SK-N-SH (cell line): ENCODE results near the gene RAB33A. TPM values are rescaled to one million over a fixed set of nuclear protein-coding genes. Genes with fewer than 3 reads are reported as not detected.

ENCODE experiments used
- CTCF ChIA-PET: fragments of 300-600, 350-600 bp; formaldehyde crosslinking; extraction: SDS; loops from one replicate; lab custom pipeline; 2021; lab: Yijun Ruan, JAX
- POLR2A ChIA-PET: fragments of 350-600 bp; sonication (Branson Sonifier 250); formaldehyde crosslinking; extraction: SDS; loops from one replicate; lab custom pipeline; 2020; ENCODE audit warnings: antibody characterized with exemption, inconsistent platforms; lab: Yijun Ruan, JAX
- DNase-seq: peaks from one replicate; pipeline ENCODE4 v3.0.0; 2012
- H2AFZ ChIP-seq: fragments of 200-600 bp; sonication (generic); 2 replicates; pipeline ENCODE4 v1.8.1; 2016; ENCODE audit warnings: antibody characterized with exemption, mild to moderate bottlenecking, low read depth
- H3F3A ChIP-seq: fragments of 200-600 bp; sonication (generic); replicated peaks from 2 replicates; pipeline ENCODE3; 2016; ENCODE audit warnings: antibody characterized with exemption, mild to moderate bottlenecking; ENCODE audit not compliant: insufficient read depth
- H3K27ac ChIP-seq, 2 experiments: fragments of 200-500 bp in 1 of 2; fragments of 200-600 bp in 1 of 2; sonication (Bioruptor generic) in 1 of 2; sonication (generic), shearing (Covaris generic) in 1 of 2; 2 replicates each; pipeline versions ENCODE4 v1.5.1 to v1.6.1; 2014 to 2016; ENCODE audit warnings: low read depth in 2 of 2, inconsistent platforms in 1 of 2, low read length in 1 of 2, mild to moderate bottlenecking in 1 of 2, mixed read lengths in 1 of 2
- H3K27me3 ChIP-seq: fragments of 200-600 bp; sonication (generic), shearing (Covaris generic); 2 replicates; pipeline ENCODE4 v1.6.1; 2016; ENCODE audit warnings: mixed run types; ENCODE audit not compliant: insufficient read depth
- H3K36me3 ChIP-seq, 2 experiments: fragments of 200-500 bp in 1 of 2; fragments of 200-600 bp in 1 of 2; sonication (Bioruptor generic) in 1 of 2; sonication (generic) in 1 of 2; replicated peaks in 1 of 2; 2 replicates each; pipeline versions ENCODE3 to v1.5.1; 2014 to 2016; ENCODE audit warnings: low read length in 1 of 2, mild to moderate bottlenecking in 1 of 2; ENCODE audit not compliant: insufficient read depth in 2 of 2, control insufficient read depth in 1 of 2
- H3K4me1 ChIP-seq, 2 experiments: fragments of 200-500 bp in 1 of 2; fragments of 200-600 bp in 1 of 2; sonication (Bioruptor generic) in 1 of 2; sonication (generic), shearing (Covaris generic) in 1 of 2; 2 replicates each; pipeline versions ENCODE4 v1.5.1 to v1.6.1; 2014 to 2016; ENCODE audit warnings: low read depth in 1 of 2, low read length in 1 of 2, mixed run types in 1 of 2; ENCODE audit not compliant: insufficient read depth in 2 of 2, control insufficient read depth in 1 of 2
- H3K4me2 ChIP-seq: fragments of 200-600 bp; sonication (generic), shearing (Covaris generic); 2 replicates; pipeline ENCODE4 v1.6.1; 2017; ENCODE audit warnings: mixed run types
- H3K4me3 ChIP-seq, 2 experiments: fragments of 200-500 bp in 1 of 2; fragments of 200-600 bp in 1 of 2; sonication (Bioruptor generic) in 1 of 2; sonication (generic), shearing (Covaris generic) in 1 of 2; 2 replicates each; pipeline versions ENCODE4 v1.5.1 to v1.8.1; 2014 to 2016; ENCODE audit warnings: low read depth in 2 of 2, inconsistent platforms in 1 of 2, low read length in 1 of 2, mild to moderate bottlenecking in 1 of 2, mixed read lengths in 1 of 2, moderate library complexity in 1 of 2
- H3K79me2 ChIP-seq: fragments of 200-600 bp; sonication (generic); 2 replicates; pipeline ENCODE4 v1.8.1; 2017; ENCODE audit warnings: mild to moderate bottlenecking; ENCODE audit not compliant: insufficient read depth
- H3K9ac ChIP-seq: fragments of 200-600 bp; sonication (generic); 2 replicates; pipeline ENCODE4 v1.6.1; 2017; ENCODE audit warnings: mixed run types
- H3K9me2 ChIP-seq: fragments of 200-600 bp; sonication (generic); 2 replicates; pipeline ENCODE4 v1.6.1; 2017; ENCODE audit warnings: mixed run types
- H3K9me3 ChIP-seq: fragments of 200-600 bp; sonication (generic); 2 replicates; pipeline ENCODE4 v1.6.1; 2017; ENCODE audit warnings: mixed run types, mild to moderate bottlenecking, moderate library complexity
- H4K20me1 ChIP-seq: fragments of 200-600 bp; sonication (generic); 2 replicates; pipeline ENCODE4 v1.6.1; 2017; ENCODE audit warnings: mild to moderate bottlenecking, mixed run types; ENCODE audit not compliant: insufficient read depth
- ELF1 ChIP-seq: IDR thresholded peaks from 2 replicates; pipeline ENCODE4 v1.4.0; 2012
- FOXM1 ChIP-seq: IDR thresholded peaks from 2 replicates; pipeline ENCODE4 v1.4.0; 2012; ENCODE audit warnings: low read depth, mild to moderate bottlenecking
- MEF2A ChIP-seq: IDR thresholded peaks from 2 replicates; pipeline ENCODE4 v1.4.0; 2012; ENCODE audit warnings: low read depth, borderline replicate concordance
- MXI1 ChIP-seq: IDR thresholded peaks from 2 replicates; pipeline ENCODE4 v1.6.1; 2012; ENCODE audit warnings: mild to moderate bottlenecking, low read depth, low read length, improper control_type of control experiment
- RXRA ChIP-seq: IDR thresholded peaks from 2 replicates; pipeline ENCODE4 v1.4.0; 2012; ENCODE audit warnings: low read depth, mild to moderate bottlenecking, borderline replicate concordance
- SIN3A ChIP-seq: IDR thresholded peaks from 2 replicates; pipeline ENCODE4 v1.6.1; 2012; ENCODE audit warnings: low read depth, mild to moderate bottlenecking, low read length, moderate library complexity, borderline replicate concordance
- TCF12 ChIP-seq: IDR thresholded peaks from 2 replicates; pipeline ENCODE4 v1.4.0; 2012
- TEAD4 ChIP-seq: IDR thresholded peaks from 2 replicates; pipeline ENCODE4 v1.4.0; 2012; ENCODE audit warnings: mild to moderate bottlenecking, borderline replicate concordance; ENCODE audit not compliant: insufficient read depth
- YY1 ChIP-seq: IDR thresholded peaks from 2 replicates; pipeline ENCODE4 v1.4.0; 2012; ENCODE audit warnings: low read depth, mild to moderate bottlenecking
- WGBS: methylation state at CpG from one replicate; pipeline ENCODE4 v1.1.6; 2017; ENCODE audit warnings: low lambda C conversion rate; 5-methylcytosine and 5-hydroxymethylcytosine counted together
- polyA plus RNA-seq, 3 experiments: library from polyadenylated mRNA; depleted of rRNA; stranded (reverse); fragments of >200 nt; gene quantifications; 2 replicates each; pipeline ENCODE4 v1.2.3, GENCODE V29; 2012
- TF ChIP-seq, protein P1 (sequence below): IDR thresholded peaks from 2 replicates; pipeline ENCODE4 v1.6.1; 2012; ENCODE audit warnings: mild to moderate bottlenecking, low read depth, low read length, moderate library complexity
- TF ChIP-seq, protein P2 (sequence below): IDR thresholded peaks from 2 replicates; pipeline ENCODE4 v1.4.0; 2012; ENCODE audit warnings: low read depth
- TF ChIP-seq, protein P3 (sequence below): fragments of 200-600 bp; sonication (generic); IDR thresholded peaks from 2 replicates; pipeline ENCODE4 v1.6.1; 2017; ENCODE audit warnings: antibody characterized with exemption, mild to moderate bottlenecking, moderate library complexity
- TF ChIP-seq, protein P4 (sequence below): fragments of 150-350 bp; IDR thresholded peaks from 2 replicates; pipeline ENCODE4 v1.6.1; 2016; ENCODE audit warnings: mild to moderate bottlenecking, low read depth, low read length

RAB33A gene
- polyA plus RNA-seq, 1 of the 3 experiments (the other 2 are of a cell fraction) = 1.2 TPM

DNA sequence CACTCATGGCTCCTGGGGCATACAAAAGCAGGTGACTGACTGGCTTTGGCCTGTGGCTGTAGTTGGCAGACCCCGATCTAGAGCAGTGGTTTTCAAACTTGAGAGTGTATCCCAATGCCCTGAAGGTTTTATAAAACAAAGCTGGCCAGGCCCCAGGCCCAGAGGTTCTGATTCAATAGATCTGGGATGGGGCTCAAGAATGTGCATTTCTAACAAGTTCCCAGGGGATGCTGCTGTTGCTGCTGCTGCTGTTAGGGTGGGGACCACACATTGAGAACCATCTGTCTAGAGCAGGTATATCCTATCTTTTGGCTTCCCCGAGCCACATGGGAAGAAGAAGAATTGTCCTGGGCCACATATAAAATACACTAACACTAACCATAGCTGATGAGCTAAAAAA, 13.5 kb upstream of the RAB33A start (continued):
- TF ChIP-seq, protein P1, sequence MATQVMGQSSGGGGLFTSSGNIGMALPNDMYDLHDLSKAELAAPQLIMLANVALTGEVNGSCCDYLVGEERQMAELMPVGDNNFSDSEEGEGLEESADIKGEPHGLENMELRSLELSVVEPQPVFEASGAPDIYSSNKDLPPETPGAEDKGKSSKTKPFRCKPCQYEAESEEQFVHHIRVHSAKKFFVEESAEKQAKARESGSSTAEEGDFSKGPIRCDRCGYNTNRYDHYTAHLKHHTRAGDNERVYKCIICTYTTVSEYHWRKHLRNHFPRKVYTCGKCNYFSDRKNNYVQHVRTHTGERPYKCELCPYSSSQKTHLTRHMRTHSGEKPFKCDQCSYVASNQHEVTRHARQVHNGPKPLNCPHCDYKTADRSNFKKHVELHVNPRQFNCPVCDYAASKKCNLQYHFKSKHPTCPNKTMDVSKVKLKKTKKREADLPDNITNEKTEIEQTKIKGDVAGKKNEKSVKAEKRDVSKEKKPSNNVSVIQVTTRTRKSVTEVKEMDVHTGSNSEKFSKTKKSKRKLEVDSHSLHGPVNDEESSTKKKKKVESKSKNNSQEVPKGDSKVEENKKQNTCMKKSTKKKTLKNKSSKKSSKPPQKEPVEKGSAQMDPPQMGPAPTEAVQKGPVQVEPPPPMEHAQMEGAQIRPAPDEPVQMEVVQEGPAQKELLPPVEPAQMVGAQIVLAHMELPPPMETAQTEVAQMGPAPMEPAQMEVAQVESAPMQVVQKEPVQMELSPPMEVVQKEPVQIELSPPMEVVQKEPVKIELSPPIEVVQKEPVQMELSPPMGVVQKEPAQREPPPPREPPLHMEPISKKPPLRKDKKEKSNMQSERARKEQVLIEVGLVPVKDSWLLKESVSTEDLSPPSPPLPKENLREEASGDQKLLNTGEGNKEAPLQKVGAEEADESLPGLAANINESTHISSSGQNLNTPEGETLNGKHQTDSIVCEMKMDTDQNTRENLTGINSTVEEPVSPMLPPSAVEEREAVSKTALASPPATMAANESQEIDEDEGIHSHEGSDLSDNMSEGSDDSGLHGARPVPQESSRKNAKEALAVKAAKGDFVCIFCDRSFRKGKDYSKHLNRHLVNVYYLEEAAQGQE = no peak
- TF ChIP-seq TEAD4 (no peak), RXRA (no peak), SIN3A (no peak), YY1 (no peak), MXI1 (no peak), MEF2A (no peak), TCF12 (no peak), ELF1 (no peak)
- TF ChIP-seq, protein P2, sequence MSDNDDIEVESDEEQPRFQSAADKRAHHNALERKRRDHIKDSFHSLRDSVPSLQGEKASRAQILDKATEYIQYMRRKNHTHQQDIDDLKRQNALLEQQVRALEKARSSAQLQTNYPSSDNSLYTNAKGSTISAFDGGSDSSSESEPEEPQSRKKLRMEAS = no peak

DNA sequence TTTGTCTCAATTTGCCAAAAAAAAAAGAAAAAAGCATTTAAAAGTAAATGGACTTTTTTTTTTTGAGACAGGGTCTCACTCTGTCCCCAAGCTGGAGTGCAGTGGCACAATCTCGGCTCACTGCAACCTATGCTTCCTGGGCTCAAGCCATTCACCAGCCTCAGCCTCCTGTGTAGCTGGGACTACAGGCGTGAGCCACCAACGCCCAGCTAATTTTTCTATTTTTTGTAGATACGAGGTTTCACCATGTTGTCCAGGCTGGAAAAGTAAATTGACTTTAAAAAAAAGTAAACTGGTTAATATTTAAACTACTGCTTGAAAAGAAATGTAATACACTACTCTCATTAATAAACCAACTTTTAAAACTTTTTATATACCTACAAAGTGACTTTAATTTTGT, 12.0 kb upstream of the RAB33A start:
- WGBS = 87% methylated on average over 4 of the region's 4 CpGs
- Histone ChIP-seq H3F3A (no peaks in the 10 kb centered on the region), H2AFZ (no peak overlapping the region), H3K27me3 (no peaks in the 10 kb centered on the region), H3K4me3 (no peak overlapping the region), H4K20me1 (no peaks in the 10 kb centered on the region), H3K9me2 (no peaks in the 10 kb centered on the region), H3K27ac (no peak overlapping the region), H3K9ac (no peak overlapping the region), H3K4me2 (no peak overlapping the region), H3K4me1 (no peaks in the 10 kb centered on the region; a peak in 2 of 4 replicates), H3K9me3 (no peaks in the 10 kb centered on the region), H3K79me2 (peaks cover 46% of the 10 kb centered on the region), H3K36me3 (peaks cover 0 to 3% of the 10 kb centered on the region in 2 experiments)
- POLR2A ChIA-PET = interaction anchor here (1.4 kb wide), 1 partner anchor 11 kb away, joined by 4 read pairs; no protein-coding TSS in a partner anchor
- no peak for DNase-seq
- CTCF ChIA-PET = interaction anchor here (1.4 kb wide), 1 partner anchor 32 kb away, joined by 3 read pairs; no protein-coding TSS in a partner anchor
- TF ChIP-seq FOXM1 (no peak), TCF12 (no peak), MXI1 (no peak)
- TF ChIP-seq, protein P3, sequence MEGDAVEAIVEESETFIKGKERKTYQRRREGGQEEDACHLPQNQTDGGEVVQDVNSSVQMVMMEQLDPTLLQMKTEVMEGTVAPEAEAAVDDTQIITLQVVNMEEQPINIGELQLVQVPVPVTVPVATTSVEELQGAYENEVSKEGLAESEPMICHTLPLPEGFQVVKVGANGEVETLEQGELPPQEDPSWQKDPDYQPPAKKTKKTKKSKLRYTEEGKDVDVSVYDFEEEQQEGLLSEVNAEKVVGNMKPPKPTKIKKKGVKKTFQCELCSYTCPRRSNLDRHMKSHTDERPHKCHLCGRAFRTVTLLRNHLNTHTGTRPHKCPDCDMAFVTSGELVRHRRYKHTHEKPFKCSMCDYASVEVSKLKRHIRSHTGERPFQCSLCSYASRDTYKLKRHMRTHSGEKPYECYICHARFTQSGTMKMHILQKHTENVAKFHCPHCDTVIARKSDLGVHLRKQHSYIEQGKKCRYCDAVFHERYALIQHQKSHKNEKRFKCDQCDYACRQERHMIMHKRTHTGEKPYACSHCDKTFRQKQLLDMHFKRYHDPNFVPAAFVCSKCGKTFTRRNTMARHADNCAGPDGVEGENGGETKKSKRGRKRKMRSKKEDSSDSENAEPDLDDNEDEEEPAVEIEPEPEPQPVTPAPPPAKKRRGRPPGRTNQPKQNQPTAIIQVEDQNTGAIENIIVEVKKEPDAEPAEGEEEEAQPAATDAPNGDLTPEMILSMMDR = no peak
- TF ChIP-seq, protein P4, sequence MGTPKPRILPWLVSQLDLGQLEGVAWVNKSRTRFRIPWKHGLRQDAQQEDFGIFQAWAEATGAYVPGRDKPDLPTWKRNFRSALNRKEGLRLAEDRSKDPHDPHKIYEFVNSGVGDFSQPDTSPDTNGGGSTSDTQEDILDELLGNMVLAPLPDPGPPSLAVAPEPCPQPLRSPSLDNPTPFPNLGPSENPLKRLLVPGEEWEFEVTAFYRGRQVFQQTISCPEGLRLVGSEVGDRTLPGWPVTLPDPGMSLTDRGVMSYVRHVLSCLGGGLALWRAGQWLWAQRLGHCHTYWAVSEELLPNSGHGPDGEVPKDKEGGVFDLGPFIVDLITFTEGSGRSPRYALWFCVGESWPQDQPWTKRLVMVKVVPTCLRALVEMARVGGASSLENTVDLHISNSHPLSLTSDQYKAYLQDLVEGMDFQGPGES = no peak
- TF ChIP-seq, all 33 proteins: peak for 0
